Measurements from ENCODE around the gene RSPH1.

Gene RSPH1

DNA sequence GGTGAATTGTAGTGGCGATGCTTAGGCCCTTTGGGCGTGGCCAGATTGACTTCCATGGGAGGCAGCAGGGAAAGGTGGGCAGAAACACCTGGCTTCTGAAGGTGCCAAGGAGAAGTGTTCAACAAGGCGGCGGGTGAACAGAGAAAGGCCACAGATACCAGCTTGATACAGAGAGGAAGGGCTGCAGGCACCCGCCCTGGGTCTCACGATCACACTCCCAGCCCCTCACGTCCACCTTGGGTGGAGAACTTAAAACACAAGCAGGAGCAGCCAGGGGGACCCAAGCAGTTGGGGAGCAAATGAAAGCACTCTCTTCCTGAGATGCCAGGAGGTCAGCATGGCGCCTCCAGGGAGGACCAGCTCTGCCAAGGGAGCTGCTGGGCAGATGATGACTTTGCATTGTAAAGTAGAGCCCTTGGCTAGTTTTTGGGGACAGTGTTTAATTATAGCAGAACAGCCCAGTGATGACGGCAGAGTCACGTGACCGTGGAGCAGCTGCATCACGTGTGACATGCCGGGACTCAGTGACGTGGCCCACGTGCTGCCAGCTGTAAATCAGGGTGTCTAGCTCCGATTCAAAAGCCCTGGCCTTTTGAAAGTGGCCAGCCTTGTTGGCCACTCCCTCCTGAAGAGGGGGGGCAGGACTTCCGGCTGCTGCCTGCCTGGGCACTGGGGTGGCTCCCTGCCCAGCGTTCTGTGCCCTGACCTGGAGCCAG, 36.6 kb upstream of the RSPH1 start:
- no peak for DNase-seq (ENCODE audit: low read depth)
- peak overlapping the region; percentile 19; the same call in 1 of the 2 replicates for H3K4me3 ChIP-seq (ENCODE audit: low read depth, low read length)
- no peak for TF ChIP-seq CTCF (IDR thresholded peaks at IDR 0.05; ENCODE audit: low read depth, low read length, missing control alignments)

DNA sequence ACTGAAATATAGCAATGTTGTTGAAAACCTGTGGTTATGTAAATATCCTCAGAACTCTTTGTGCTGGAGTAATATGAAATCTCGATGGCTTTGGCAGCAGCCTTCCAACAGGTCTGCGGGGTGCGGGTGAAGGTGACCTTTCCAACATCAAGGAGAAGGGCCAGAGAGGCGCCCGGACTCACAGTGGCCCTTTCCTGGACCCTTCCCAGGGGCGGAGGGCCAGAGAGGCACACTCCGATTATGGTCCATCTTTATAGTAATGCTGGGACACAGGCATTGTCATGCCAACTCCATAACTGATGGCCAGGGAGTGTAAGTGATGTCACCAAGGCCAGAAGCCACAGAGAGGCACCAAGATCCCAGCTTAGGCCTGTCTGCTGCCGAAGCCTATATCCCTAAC, 35.7 kb upstream of the RSPH1 start:
- no peak overlapping the region for H3K4me3 ChIP-seq (ENCODE audit: low read depth, low read length)
- TF ChIP-seq CTCF (IDR thresholded peaks at IDR 0.05; ENCODE audit: low read depth, low read length, missing control alignments): no peak

GRCh38 chr21:42530167-42530518, 34.1 kb upstream of the RSPH1 start:
- DNase-seq (ENCODE audit: low read depth): no peak
- TF ChIP-seq CTCF (IDR thresholded peaks at IDR 0.05; ENCODE audit: low read depth, low read length, missing control alignments): no peak
- H3K4me3 ChIP-seq (ENCODE audit: low read depth, low read length): no peak overlapping the region

More for the DNA sequence above, 35.7 kb upstream of the RSPH1 start:
- DNase-seq (ENCODE audit: low read depth): no peak

- peak; percentile 70 for DNase-seq (ENCODE audit: low read depth)
- TF ChIP-seq CTCF (IDR thresholded peaks at IDR 0.05; ENCODE audit: low read depth, low read length, missing control alignments): no peak
- H3K4me3 ChIP-seq (ENCODE audit: low read depth, low read length): peak overlapping the region; percentile 27
Measured at GRCh38 chr21:42527489-42528158, 31.6 kb upstream of the RSPH1 start.

DNA sequence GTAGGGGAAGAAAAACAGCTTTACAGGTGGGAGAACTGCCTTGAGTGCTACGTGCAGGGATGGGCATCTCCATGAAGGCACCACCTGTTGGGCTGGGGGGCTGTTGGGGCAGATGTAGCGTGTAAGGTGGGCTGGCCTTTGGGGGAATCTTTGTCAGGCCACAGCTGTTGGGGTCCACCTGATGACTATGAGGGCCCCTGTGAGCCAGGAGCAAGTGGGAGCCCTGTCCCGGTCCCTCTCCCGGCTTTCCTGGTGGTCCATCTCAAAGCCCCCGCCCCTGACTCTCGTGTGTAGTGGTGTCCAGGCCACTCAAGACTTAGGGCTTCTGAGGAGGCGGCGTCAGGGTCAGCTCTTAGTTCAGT, 31.1 kb upstream of the RSPH1 start:
- no peak for DNase-seq (ENCODE audit: low read depth)
- TF ChIP-seq CTCF (IDR thresholded peaks at IDR 0.05; ENCODE audit: low read depth, low read length, missing control alignments): no peak
- peak overlapping the region; percentile 27; the same call in 1 of the 2 replicates for H3K4me3 ChIP-seq (ENCODE audit: low read depth, low read length)

- no peak for DNase-seq (ENCODE audit: low read depth)
- H3K4me3 ChIP-seq (ENCODE audit: low read depth, low read length): no peak overlapping the region
- TF ChIP-seq CTCF (IDR thresholded peaks at IDR 0.05; ENCODE audit: low read depth, low read length, missing control alignments): no peak
Measured at GRCh38 chr21:42526379-42526727, 30.3 kb upstream of the RSPH1 start.

Measured in GM12864 (cell line).